Prostate gland (tissue), 2 donors: ENCODE measurements around the gene SLC23A3. TPM values are rescaled to one million over a fixed set of nuclear protein-coding genes. Genes with fewer than 3 reads are reported as not detected.

Source experiments
- DNase-seq: peaks from one replicate; pipeline ENCODE4 v3.0.0-alpha.2; 2019; ENCODE audit warnings: low spot score
- H3K27ac ChIP-seq, 2 donors: fragments of 200-600 bp; sonication (generic); 2 replicates each; pipeline ENCODE4 v1.5.1; 2017 to 2019
- H3K27me3 ChIP-seq: fragments of 200-600 bp; sonication (generic); replicated peaks from 2 replicates; pipeline ENCODE4 v1.5.1; 2019; ENCODE audit not compliant: insufficient read depth
- H3K36me3 ChIP-seq, 2 donors: fragments of 200-600 bp; sonication (generic); 1 replicate in 1 of 2; 2 replicates in 1 of 2; pipeline versions ENCODE4 v1.5.1 to v1.8.1; 2017 to 2019
- H3K4me1 ChIP-seq: fragments of 200-600 bp; sonication (generic); replicated peaks from 2 replicates; pipeline ENCODE4 v1.5.1; 2019
- H3K4me3 ChIP-seq, 2 donors: fragments of 200-600 bp; sonication (generic); 2 replicates each; pipeline ENCODE4 v1.5.1; 2017 to 2019
- H3K9me3 ChIP-seq: fragments of 200-600 bp; sonication (generic); 2 replicates; pipeline ENCODE4 v1.5.1; 2017
- CTCF ChIP-seq, 4 experiments: fragments of 200-600 bp in 2 of 4; fragments of 450-650 bp in 2 of 4; sonication (generic) in 2 of 4; IDR thresholded peaks; 1 replicate in 3 of 4; 2 replicates in 1 of 4; pipeline ENCODE4 v1.5.1; 2016 to 2019; ENCODE audit warnings: antibody characterized with exemption in 4 of 4, mild to moderate bottlenecking in 2 of 4, moderate library complexity in 2 of 4
- POLR2A ChIP-seq: fragments of 450-650 bp; IDR thresholded peaks from one replicate; pipeline ENCODE4 v1.6.1; 2016; ENCODE audit warnings: antibody characterized with exemption, mild to moderate bottlenecking
- POLR2AphosphoS5 ChIP-seq: sonication (generic); formaldehyde crosslinking; IDR thresholded peaks from one replicate; pipeline ENCODE4 v1.6.1; 2017; ENCODE audit warnings: antibody characterized with exemption
- whole genome bisulfite sequencing: methylation state at CpG from one replicate; pipeline ENCODE4 v1.1.5; 2018; 5-methylcytosine and 5-hydroxymethylcytosine counted together
- intact Hi-C: fragments of 100-400 bp; cut with DNase I; formaldehyde crosslinking; loops from one replicate; pipeline ENCODE4 v1.14.2; 2022
- total RNA-seq, 2 donors: library from RNA; depleted of rRNA; stranded (reverse); fragments of >200 nt; gene quantifications; one replicate each; pipeline ENCODE4 v1.1.0, GENCODE V29; 2016

The SLC23A3 gene
- total RNA-seq, 2 donors from 2014 or later: 2.3 to 2.9 TPM

GRCh38 chr2:219157396-219157795 lies 12.4 kb downstream of the SLC23A3 start:
- intact Hi-C loops: loop anchor here (5.0 kb wide), 1 partner anchor 490 kb away; no protein-coding TSS in a partner anchor
- no peak overlapping the region for H3K27ac ChIP-seq
- no peak for TF ChIP-seq POLR2AphosphoS5
- TF ChIP-seq POLR2A: no peak
- no peak for TF ChIP-seq CTCF (IDR thresholded peaks at IDR 0.05)
- 90% methylated on average over 8 of the region's 8 CpGs for WGBS
- no peaks in the 10 kb centered on the region for H3K36me3 ChIP-seq
- H3K27me3 ChIP-seq: no peaks in the 10 kb centered on the region
- no peaks in the 10 kb centered on the region for H3K4me1 ChIP-seq
- H3K4me3 ChIP-seq: no peak overlapping the region
- no peaks in the 10 kb centered on the region for H3K9me3 ChIP-seq
- DNase-seq: no peak

GRCh38 chr2:219155054-219155644 lies 14.7 kb downstream of the SLC23A3 start:
- H3K4me1 ChIP-seq: no peaks in the 10 kb centered on the region
- no peaks in the 10 kb centered on the region for H3K9me3 ChIP-seq
- 11% methylated on average over 4 of the region's 4 CpGs for WGBS
- intact Hi-C loops: loop anchor here (2.0 to 5.0 kb wide), 2 partner anchors 96 to 492 kb away; no protein-coding TSS in a partner anchor
- no peak overlapping the region for H3K4me3 ChIP-seq
- H3K36me3 ChIP-seq: no peaks in the 10 kb centered on the region
- H3K27ac ChIP-seq: no peak overlapping the region
- peak; percentile 36 to 82 (median 78) for TF ChIP-seq CTCF (IDR thresholded peaks at IDR 0.05)
- TF ChIP-seq POLR2AphosphoS5: peak; percentile 10
- no peak for TF ChIP-seq POLR2A
- DNase-seq: peak; percentile 72
- H3K27me3 ChIP-seq: no peaks in the 10 kb centered on the region

- no peaks in the 10 kb centered on the region for H3K9me3 ChIP-seq
- H3K4me3 ChIP-seq: no peak overlapping the region
- 20% methylated on average over 1 of the region's 1 CpG for WGBS
- no peaks in the 10 kb centered on the region for H3K27me3 ChIP-seq
- DNase-seq: no peak
- H3K4me1 ChIP-seq: peaks cover 5% of the 10 kb centered on the region
- peak overlapping the region; percentile 44 to 53 for H3K27ac ChIP-seq
- intact Hi-C loops: no loop called here
- TF ChIP-seq CTCF (IDR thresholded peaks at IDR 0.05) (no peak), POLR2AphosphoS5 (peak; percentile 17)
- no peaks in the 10 kb centered on the region for H3K36me3 ChIP-seq
These were observed 20.2 kb downstream of the SLC23A3 start for GRCh38 chr2:219149667-219150066.

- TF ChIP-seq POLR2A (no peak), POLR2AphosphoS5 (no peak), CTCF (IDR thresholded peaks at IDR 0.05) (no peak)
- 87% methylated on average over 6 of the region's 6 CpGs for WGBS
These were observed 27.5 kb downstream of the SLC23A3 start for GRCh38 chr2:219142329-219142728.

GRCh38 chr2:219140722-219141121 lies 29.1 kb downstream of the SLC23A3 start:
- 94% methylated on average over 3 of the region's 3 CpGs for WGBS
- no peak for DNase-seq
- H3K4me1 ChIP-seq: no peaks in the 10 kb centered on the region
- TF ChIP-seq POLR2AphosphoS5 (no peak), CTCF (IDR thresholded peaks at IDR 0.05) (no peak), POLR2A (no peak)
- no peaks in the 10 kb centered on the region for H3K27me3 ChIP-seq
- no peak overlapping the region for H3K4me3 ChIP-seq
- H3K36me3 ChIP-seq: no peaks in the 10 kb centered on the region
- no peak overlapping the region for H3K27ac ChIP-seq
- intact Hi-C loops: no loop called here
- no peaks in the 10 kb centered on the region for H3K9me3 ChIP-seq

More at GRCh38 chr2:219142329-219142728, 27.5 kb downstream of the SLC23A3 start:
- intact Hi-C loops: no loop called here
- H3K27me3 ChIP-seq: no peaks in the 10 kb centered on the region
- H3K36me3 ChIP-seq: no peaks in the 10 kb centered on the region
- no peaks in the 10 kb centered on the region for H3K9me3 ChIP-seq
- no peak overlapping the region for H3K27ac ChIP-seq
- no peak for DNase-seq
- H3K4me3 ChIP-seq: no peak overlapping the region
- no peaks in the 10 kb centered on the region for H3K4me1 ChIP-seq
